GM12892 (cell line): ENCODE data around the gene TOR1A.

Source experiments
- POLR2A ChIP-seq: IDR thresholded peaks from 2 replicates; pipeline ENCODE4 v1.6.1; 2011; ENCODE audit warnings: low read depth, low read length, control low read depth
- POLR2AphosphoS5 ChIP-seq: IDR thresholded peaks from 2 replicates; pipeline ENCODE4 v1.6.1; 2011; ENCODE audit warnings: low read depth, low read length, control low read depth
- TAF1 ChIP-seq: IDR thresholded peaks from 2 replicates; pipeline ENCODE4 v1.6.1; 2011; ENCODE audit warnings: low read depth, mild to moderate bottlenecking, control low read depth, low read length, borderline replicate concordance

- TF ChIP-seq POLR2A (no peak), POLR2AphosphoS5 (no peak), TAF1 (no peak)
Measured at GRCh38 chr9:129871046-129871445, 47.1 kb upstream of the TOR1A start.
